Measurements from ENCODE around the gene GIMAP6.
"Not testable (repeated sequence)": the region's sequence is repeated elsewhere in the genome, so short reads cannot be mapped to it uniquely, and the experiment has no call there.

GIMAP6 gene

DNA sequence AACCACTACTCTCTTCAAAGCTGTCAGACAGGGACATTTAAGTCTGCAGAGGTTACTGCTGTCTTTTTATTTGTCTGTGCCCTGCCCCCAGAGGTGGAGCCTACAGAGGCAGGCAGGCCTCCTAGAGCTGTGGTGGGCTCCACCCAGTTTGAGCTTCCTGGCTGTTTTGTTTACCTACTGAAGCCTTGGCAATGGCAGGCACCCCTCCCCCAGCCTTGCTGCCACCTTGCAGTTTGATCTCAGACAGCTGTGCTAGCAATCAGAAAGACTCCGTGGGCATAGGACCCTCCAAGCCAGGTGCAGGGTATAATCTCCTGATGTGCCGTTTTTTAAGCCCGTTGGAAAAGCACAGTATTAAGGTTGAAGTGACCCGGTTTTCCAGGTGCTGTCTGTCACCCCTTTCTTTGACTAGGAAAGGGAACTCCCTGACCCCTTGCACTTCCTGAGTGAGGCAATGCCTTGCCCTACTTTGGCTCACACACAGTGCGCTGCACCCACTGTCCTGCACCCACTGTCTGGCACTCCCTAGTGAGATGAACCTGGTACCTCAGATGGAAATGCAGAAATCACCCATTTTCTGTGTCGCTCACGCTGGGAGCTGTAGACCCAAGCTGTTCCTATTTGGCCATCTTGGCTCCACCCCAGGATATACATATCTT is 52.1 kb downstream of the GIMAP6 start:
- H2AFZ ChIP-seq (ENCODE audit: low read depth, low read length); H2BK12ac ChIP-seq (ENCODE audit: low read length in 2 of 2); H2AK5ac ChIP-seq (ENCODE audit: low read length, severe bottlenecking); H3K23ac ChIP-seq (ENCODE audit: low read length in 2 of 2); H4K8ac ChIP-seq (ENCODE audit: low read length); H3K4me3 ChIP-seq (ENCODE audit: insufficient read depth in 1 of 2, low read depth in 1 of 2, low read length in 2 of 2); H4K91ac ChIP-seq (ENCODE audit: low read length); H3K4ac ChIP-seq (ENCODE audit: low read depth in 1 of 2, low read length in 2 of 2); H3K79me1 ChIP-seq (replicated peaks; ENCODE audit: low read length, poor library complexity, severe bottlenecking); H3K4me2 ChIP-seq (ENCODE audit: low read length, poor library complexity, severe bottlenecking); H3K14ac ChIP-seq (ENCODE audit: low read length in 2 of 2); H2BK15ac ChIP-seq (ENCODE audit: low read depth, poor library complexity, severe bottlenecking); H3K27ac ChIP-seq (ENCODE audit: low read length, poor library complexity, severe bottlenecking); H2BK5ac ChIP-seq (ENCODE audit: low read depth, low read length, poor library complexity, severe bottlenecking); H3K27me3 ChIP-seq (ENCODE audit: control insufficient read depth in 1 of 2, insufficient read depth in 1 of 2, low read length in 2 of 2); H3K9ac ChIP-seq (ENCODE audit: low read length); H2BK120ac ChIP-seq (ENCODE audit: low read depth, low read length); H3K4me1 ChIP-seq (ENCODE audit: control insufficient read depth, insufficient read depth, low read depth, low read length); DNase-seq; H3K9me3 ChIP-seq (ENCODE audit: control insufficient read depth, low read length); H3K36me3 ChIP-seq (ENCODE audit: control insufficient read depth in 1 of 2, insufficient read depth in 2 of 2, low read depth in 1 of 2, low read length in 2 of 2); H3K18ac ChIP-seq (ENCODE audit: low read depth in 1 of 2, low read length in 2 of 2): not testable (repeated sequence)
- 67% methylated on average over 7 of the region's 7 CpGs for WGBS

Data from mesenchymal stem cell (in vitro differentiated cells and primary cell).